Caco-2 (cell line): ENCODE data around the gene PDZD2. TPM values are rescaled to one million over a fixed set of nuclear protein-coding genes. Genes with fewer than 3 reads are reported as not detected.

Experiments
- BruUV-seq: library from RNA; stranded (reverse); fragments of 400-500 nt; replicated peaks from 2 replicates; lab custom pipeline; 2021; lab: Mats Ljungman, UMichigan
- CTCF ChIA-PET: fragments of 300-600 bp; sonication (Branson Sonifier 250); formaldehyde crosslinking; loops from one replicate; lab custom pipeline; 2022; ENCODE audit warnings: antibody characterized with exemption; lab: Charles Lee
- POLR2A ChIA-PET: fragments of 300-600 bp; sonication (Branson Sonifier 250); formaldehyde crosslinking; loops from one replicate; lab custom pipeline; 2022; ENCODE audit warnings: antibody characterized with exemption; lab: Charles Lee
- DNase-seq, 2 experiments: peaks; one replicate each; pipeline versions ENCODE4 v3.0.0 to v3.0.0-alpha.2; 2020 to 2022
- H3K27me3 ChIP-seq: replicated peaks from 2 replicates; pipeline ENCODE4 v1.6.0; 2011; ENCODE audit warnings: low read length; ENCODE audit not compliant: control insufficient read depth, insufficient read depth
- H3K36me3 ChIP-seq: 2 replicates; pipeline ENCODE4 v1.5.1; 2011; ENCODE audit warnings: low read length; ENCODE audit not compliant: control insufficient read depth, insufficient read depth
- H3K4me1 ChIP-seq: fragments of 250-450 bp; sonication (Bioruptor Pico); 2 replicates; pipeline ENCODE4 v1.5.1; 2020; ENCODE audit warnings: mild to moderate bottlenecking
- H3K4me3 ChIP-seq: 2 replicates; pipeline ENCODE4 v1.5.1; 2011; ENCODE audit warnings: low read depth, mild to moderate bottlenecking, control low read depth, low read length
- H3K9me3 ChIP-seq: fragments of 250-450 bp; sonication (Bioruptor Pico); 2 replicates; pipeline ENCODE4 v1.5.1; 2020; ENCODE audit warnings: mild to moderate bottlenecking, moderate library complexity
- H3K27ac Mint-ChIP-seq: one replicate; pipeline ENCODE4 v1.8.0; 2022; ENCODE audit warnings: mixed read lengths; ENCODE audit not compliant: unreplicated experiment
- H3K27me3 Mint-ChIP-seq: one replicate; pipeline ENCODE4 v1.8.0; 2022; ENCODE audit warnings: mixed read lengths; ENCODE audit not compliant: insufficient read depth, unreplicated experiment
- H3K36me3 Mint-ChIP-seq: one replicate; pipeline ENCODE4 v1.8.0; 2022; ENCODE audit warnings: mild to moderate bottlenecking, mixed read lengths; ENCODE audit not compliant: insufficient read depth, unreplicated experiment
- H3K4me1 Mint-ChIP-seq: one replicate; pipeline ENCODE4 v1.8.0; 2022; ENCODE audit warnings: low read depth, mixed read lengths; ENCODE audit not compliant: unreplicated experiment
- H3K4me3 Mint-ChIP-seq: one replicate; pipeline ENCODE4 v1.8.0; 2022; ENCODE audit warnings: mild to moderate bottlenecking, moderate library complexity, mixed read lengths; ENCODE audit not compliant: unreplicated experiment
- H3K9me3 Mint-ChIP-seq: one replicate; pipeline ENCODE4 v1.8.0; 2022; ENCODE audit warnings: mixed read lengths; ENCODE audit not compliant: unreplicated experiment
- CTCF ChIP-seq, 2 experiments: fragments of 200-600 bp in 1 of 2; IDR thresholded peaks; 1 replicate in 1 of 2; 2 replicates in 1 of 2; pipeline versions ENCODE4 v1.5.1 to v1.8.0; 2011 to 2022; ENCODE audit warnings: antibody characterized with exemption in 1 of 2, control low read depth in 1 of 2, inconsistent platforms in 1 of 2, low read depth in 1 of 2, low read length in 1 of 2, mild to moderate bottlenecking in 1 of 2, moderate library complexity in 1 of 2; ENCODE audit not compliant: insufficient read depth in 1 of 2, severe bottlenecking in 1 of 2, unreplicated experiment in 1 of 2
- intact Hi-C: fragments of 100-400 bp; cut with micrococcal nuclease; formaldehyde crosslinking; loops from one replicate; pipeline ENCODE4 v1.10.0; 2022; ENCODE audit not compliant: unreplicated experiment
- total RNA-seq: library from RNA; stranded (reverse); gene quantifications from 2 replicates; pipeline ENCODE4 v1.2.3, GENCODE V29; 2022

Gene PDZD2
- total RNA-seq, 1 experiment from 2014 or later, result 0.16 TPM

- no TSS peak for BruUV-seq
Measured at GRCh38 chr5:31645420-31646081, 6.6 kb downstream of the PDZD2 start.

GRCh38 chr5:31648326-31648725, 9.4 kb downstream of the PDZD2 start:
- no peaks in the 10 kb centered on the region for H3K4me1 Mint-ChIP-seq
- CTCF ChIA-PET, result no interaction called here
- POLR2A ChIA-PET, result no interaction called here

More at GRCh38 chr5:31645420-31646081, 6.6 kb downstream of the PDZD2 start:
- Mint-ChIP-seq H3K36me3 (no peaks in the 10 kb centered on the region), H3K9me3 (no peaks in the 10 kb centered on the region), H3K4me3 (no peak overlapping the region), H3K4me1 (no peaks in the 10 kb centered on the region), H3K27me3 (peaks cover 23% of the 10 kb centered on the region), H3K27ac (no peak overlapping the region)
- Histone ChIP-seq H3K27me3 (no peaks in the 10 kb centered on the region; the same call in 1 of the 2 replicates), H3K36me3 (no peaks in the 10 kb centered on the region), H3K4me3 (no peak overlapping the region), H3K9me3 (no peaks in the 10 kb centered on the region), H3K4me1 (no peaks in the 10 kb centered on the region)
- CTCF ChIA-PET, result no interaction called here
- DNase-seq, result no peak
- POLR2A ChIA-PET, result no interaction called here
- no peak for TF ChIP-seq CTCF (IDR thresholded peaks at IDR 0.05; ENCODE audit: insufficient read depth in 1 of 2, low read depth in 1 of 2, low read length in 1 of 2, severe bottlenecking in 1 of 2, unreplicated experiment in 1 of 2)
- intact Hi-C loops, result no loop called here

GRCh38 chr5:31651241-31651640, 12.3 kb downstream of the PDZD2 start:
- Histone ChIP-seq H3K27me3 (no peaks in the 10 kb centered on the region; the same call in 1 of the 2 replicates), H3K9me3 (no peaks in the 10 kb centered on the region), H3K36me3 (no peaks in the 10 kb centered on the region), H3K4me3 (no peak overlapping the region), H3K4me1 (no peaks in the 10 kb centered on the region)
- Mint-ChIP-seq H3K4me3 (no peak overlapping the region), H3K27me3 (peaks cover 38% of the 10 kb centered on the region), H3K27ac (no peak overlapping the region), H3K4me1 (no peaks in the 10 kb centered on the region), H3K36me3 (no peaks in the 10 kb centered on the region), H3K9me3 (peaks cover 11% of the 10 kb centered on the region)
- BruUV-seq, result no TSS peak
- no peak for TF ChIP-seq CTCF (IDR thresholded peaks at IDR 0.05; ENCODE audit: insufficient read depth in 1 of 2, low read depth in 1 of 2, low read length in 1 of 2, severe bottlenecking in 1 of 2, unreplicated experiment in 1 of 2)
- CTCF ChIA-PET, result no interaction called here
- no peak for DNase-seq
- intact Hi-C loops, result no loop called here
- POLR2A ChIA-PET, result no interaction called here

More at GRCh38 chr5:31648326-31648725, 9.4 kb downstream of the PDZD2 start:
- DNase-seq, result no peak
- no peak for TF ChIP-seq CTCF (IDR thresholded peaks at IDR 0.05; ENCODE audit: insufficient read depth in 1 of 2, low read depth in 1 of 2, low read length in 1 of 2, severe bottlenecking in 1 of 2, unreplicated experiment in 1 of 2)
- BruUV-seq, result no TSS peak
- Histone ChIP-seq H3K9me3 (no peaks in the 10 kb centered on the region), H3K27me3 (no peaks in the 10 kb centered on the region; the same call in 1 of the 2 replicates), H3K4me1 (no peaks in the 10 kb centered on the region), H3K36me3 (no peaks in the 10 kb centered on the region), H3K4me3 (no peak overlapping the region)
- intact Hi-C loops, result no loop called here
- Mint-ChIP-seq H3K27me3 (peaks cover 22% of the 10 kb centered on the region), H3K9me3 (no peaks in the 10 kb centered on the region), H3K4me3 (no peak overlapping the region), H3K27ac (no peak overlapping the region), H3K36me3 (no peaks in the 10 kb centered on the region)
